Esophagus muscularis mucosa (tissue), 3 donors: ENCODE results near the gene CDK5.

ENCODE experiments used
- CTCF ChIP-seq, 3 experiments: fragments of 200-600 bp in 2 of 3; fragments of 450-650 bp in 1 of 3; sonication (generic) in 2 of 3; IDR thresholded peaks; one replicate each; pipeline ENCODE4 v1.5.1; 2017 to 2019; ENCODE audit warnings: antibody characterized with exemption in 3 of 3, mild to moderate bottlenecking in 2 of 3, moderate library complexity in 1 of 3
- POLR2A ChIP-seq: fragments of 450-650 bp; IDR thresholded peaks from one replicate; pipeline ENCODE4 v1.6.1; 2017; ENCODE audit warnings: antibody characterized with exemption, moderate library complexity, mild to moderate bottlenecking, low read depth

GRCh38 chr7:151068069-151068773 lies 10.5 kb upstream of the CDK5 start:
- TF ChIP-seq CTCF (IDR thresholded peaks at IDR 0.05) (no peak), POLR2A (no peak)
